Neural cell (in vitro differentiated cells): ENCODE results near the gene NAA35.
A peak's percentile ranks its signal among the peaks of the same experiment; 100 is the strongest.

ENCODE experiments used
- EP300 ChIP-seq: fragments of 450-650 bp; conservative IDR thresholded peaks from 2 replicates; pipeline ENCODE4 v1.6.1; 2014; ENCODE audit warnings: antibody characterized with exemption, mild to moderate bottlenecking, moderate library complexity; ENCODE audit not compliant: poor library complexity, severe bottlenecking
- EZH2 ChIP-seq: fragments of 200-600, 300-800 bp; shearing (Covaris generic), sonication (generic); IDR thresholded peaks from 2 replicates; pipeline ENCODE4 v1.6.1; 2014; ENCODE audit warnings: antibody characterized with exemption, low read length, borderline replicate concordance, mild to moderate bottlenecking; ENCODE audit not compliant: insufficient read depth, poor library complexity, severe bottlenecking
- MXI1 ChIP-seq: fragments of 450-650 bp; conservative IDR thresholded peaks from 2 replicates; pipeline ENCODE4 v1.6.1; 2014; ENCODE audit warnings: antibody characterized with exemption, mild to moderate bottlenecking; ENCODE audit not compliant: poor library complexity, severe bottlenecking
- POLR2AphosphoS5 ChIP-seq: IDR thresholded peaks from 2 replicates; pipeline ENCODE4 v1.6.1; 2012
- TAF1 ChIP-seq: IDR thresholded peaks from 2 replicates; pipeline ENCODE4 v1.6.1; 2012; ENCODE audit warnings: low read depth
- TF ChIP-seq, protein P1 (sequence below): fragments of 450-650 bp; IDR thresholded peaks from 2 replicates; pipeline ENCODE4 v1.5.1; 2014; ENCODE audit warnings: antibody characterized with exemption, mild to moderate bottlenecking, moderate library complexity; ENCODE audit not compliant: poor library complexity, severe bottlenecking
- TF ChIP-seq, protein P2 (sequence below): IDR thresholded peaks from 2 replicates; pipeline ENCODE4 v1.6.1; 2012; ENCODE audit warnings: borderline replicate concordance

DNA sequence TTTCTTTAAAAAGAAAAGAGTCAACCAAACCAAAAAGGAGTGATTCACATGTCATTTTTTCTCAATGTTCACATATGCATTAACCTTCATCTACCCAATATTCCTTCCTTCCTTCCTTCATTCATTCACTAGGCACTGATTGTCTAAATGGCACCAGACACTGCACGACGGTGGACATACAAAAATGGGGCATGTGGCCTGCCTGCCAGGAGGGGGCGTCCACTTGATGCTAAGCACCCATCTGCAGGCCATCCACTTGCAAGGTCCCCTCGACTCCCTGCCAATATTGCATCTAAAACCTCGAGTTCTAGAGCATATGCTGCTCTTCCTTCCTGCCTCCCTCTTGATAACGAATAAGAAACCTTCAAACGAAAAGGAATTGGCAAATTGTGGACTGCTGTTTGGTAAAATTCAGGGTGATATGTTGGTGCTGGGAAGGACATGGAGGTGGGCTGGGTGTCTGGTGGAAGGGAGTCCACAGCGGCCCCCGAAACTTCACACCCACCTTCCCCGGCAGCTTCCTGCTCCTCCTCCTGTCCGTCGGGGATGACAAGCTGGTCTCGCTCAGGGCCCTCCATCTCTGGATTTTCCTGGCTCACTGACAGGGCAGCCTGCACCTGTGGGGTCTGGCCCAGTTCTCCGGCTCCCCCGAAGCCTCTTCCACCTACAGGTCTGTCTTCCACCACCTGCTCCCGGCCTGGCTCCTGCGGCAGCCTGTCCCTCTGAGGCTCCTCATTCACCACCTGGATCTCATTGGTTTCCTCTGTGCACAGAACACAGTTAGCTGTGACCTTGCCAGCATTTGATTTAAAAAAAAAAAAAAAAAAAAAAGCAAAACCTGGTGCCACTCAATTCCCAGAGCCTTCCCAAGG, 94.2 kb downstream of the NAA35 start:
- TF ChIP-seq, protein P1, sequence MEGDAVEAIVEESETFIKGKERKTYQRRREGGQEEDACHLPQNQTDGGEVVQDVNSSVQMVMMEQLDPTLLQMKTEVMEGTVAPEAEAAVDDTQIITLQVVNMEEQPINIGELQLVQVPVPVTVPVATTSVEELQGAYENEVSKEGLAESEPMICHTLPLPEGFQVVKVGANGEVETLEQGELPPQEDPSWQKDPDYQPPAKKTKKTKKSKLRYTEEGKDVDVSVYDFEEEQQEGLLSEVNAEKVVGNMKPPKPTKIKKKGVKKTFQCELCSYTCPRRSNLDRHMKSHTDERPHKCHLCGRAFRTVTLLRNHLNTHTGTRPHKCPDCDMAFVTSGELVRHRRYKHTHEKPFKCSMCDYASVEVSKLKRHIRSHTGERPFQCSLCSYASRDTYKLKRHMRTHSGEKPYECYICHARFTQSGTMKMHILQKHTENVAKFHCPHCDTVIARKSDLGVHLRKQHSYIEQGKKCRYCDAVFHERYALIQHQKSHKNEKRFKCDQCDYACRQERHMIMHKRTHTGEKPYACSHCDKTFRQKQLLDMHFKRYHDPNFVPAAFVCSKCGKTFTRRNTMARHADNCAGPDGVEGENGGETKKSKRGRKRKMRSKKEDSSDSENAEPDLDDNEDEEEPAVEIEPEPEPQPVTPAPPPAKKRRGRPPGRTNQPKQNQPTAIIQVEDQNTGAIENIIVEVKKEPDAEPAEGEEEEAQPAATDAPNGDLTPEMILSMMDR, result peak; percentile 30
- TF ChIP-seq TAF1, result no peak
- TF ChIP-seq EZH2, result no peak
- TF ChIP-seq, protein P2, sequence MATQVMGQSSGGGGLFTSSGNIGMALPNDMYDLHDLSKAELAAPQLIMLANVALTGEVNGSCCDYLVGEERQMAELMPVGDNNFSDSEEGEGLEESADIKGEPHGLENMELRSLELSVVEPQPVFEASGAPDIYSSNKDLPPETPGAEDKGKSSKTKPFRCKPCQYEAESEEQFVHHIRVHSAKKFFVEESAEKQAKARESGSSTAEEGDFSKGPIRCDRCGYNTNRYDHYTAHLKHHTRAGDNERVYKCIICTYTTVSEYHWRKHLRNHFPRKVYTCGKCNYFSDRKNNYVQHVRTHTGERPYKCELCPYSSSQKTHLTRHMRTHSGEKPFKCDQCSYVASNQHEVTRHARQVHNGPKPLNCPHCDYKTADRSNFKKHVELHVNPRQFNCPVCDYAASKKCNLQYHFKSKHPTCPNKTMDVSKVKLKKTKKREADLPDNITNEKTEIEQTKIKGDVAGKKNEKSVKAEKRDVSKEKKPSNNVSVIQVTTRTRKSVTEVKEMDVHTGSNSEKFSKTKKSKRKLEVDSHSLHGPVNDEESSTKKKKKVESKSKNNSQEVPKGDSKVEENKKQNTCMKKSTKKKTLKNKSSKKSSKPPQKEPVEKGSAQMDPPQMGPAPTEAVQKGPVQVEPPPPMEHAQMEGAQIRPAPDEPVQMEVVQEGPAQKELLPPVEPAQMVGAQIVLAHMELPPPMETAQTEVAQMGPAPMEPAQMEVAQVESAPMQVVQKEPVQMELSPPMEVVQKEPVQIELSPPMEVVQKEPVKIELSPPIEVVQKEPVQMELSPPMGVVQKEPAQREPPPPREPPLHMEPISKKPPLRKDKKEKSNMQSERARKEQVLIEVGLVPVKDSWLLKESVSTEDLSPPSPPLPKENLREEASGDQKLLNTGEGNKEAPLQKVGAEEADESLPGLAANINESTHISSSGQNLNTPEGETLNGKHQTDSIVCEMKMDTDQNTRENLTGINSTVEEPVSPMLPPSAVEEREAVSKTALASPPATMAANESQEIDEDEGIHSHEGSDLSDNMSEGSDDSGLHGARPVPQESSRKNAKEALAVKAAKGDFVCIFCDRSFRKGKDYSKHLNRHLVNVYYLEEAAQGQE, result no peak
- TF ChIP-seq POLR2AphosphoS5, result no peak
- no peak for TF ChIP-seq MXI1
- TF ChIP-seq EP300, result no peak
